Activated B cell treated with CpG ODN at 0.5 μM for 24 hours (primary cell): ENCODE data around the gene ISG15. TPM values are rescaled to one million over a fixed set of nuclear protein-coding genes. Genes with fewer than 3 reads are reported as not detected.
"Not testable (repeated sequence)": the region's sequence is repeated elsewhere in the genome, so short reads cannot be mapped to it uniquely, and the experiment has no call there.

ENCODE experiments used
- ATAC-seq: fragments of 200-7000 bp; cut with Tn5 transposase; one replicate; pipeline ENCODE4 v1.10.0; 2021; ENCODE audit warnings: low read depth, mild to moderate bottlenecking, moderate library complexity
- CTCF ChIA-PET: fragments of 350-600 bp; sonication (Branson Sonifier 250); formaldehyde crosslinking; loops from one replicate; lab custom pipeline; 2021; ENCODE audit warnings: antibody characterized with exemption; lab: Charles Lee
- POLR2A ChIA-PET: fragments of 350-600 bp; sonication (Branson Sonifier 250); formaldehyde crosslinking; loops from one replicate; lab custom pipeline; 2021; ENCODE audit warnings: antibody characterized with exemption; lab: Charles Lee
- DNase-seq: peaks from one replicate; pipeline ENCODE4 v3.0.0; 2022
- H3K27ac Mint-ChIP-seq: one replicate; pipeline ENCODE4 v1.8.0; 2020; ENCODE audit warnings: mixed read lengths
- H3K27me3 Mint-ChIP-seq: one replicate; pipeline ENCODE4 v1.8.0; 2021; ENCODE audit warnings: mixed read lengths
- H3K36me3 Mint-ChIP-seq: one replicate; pipeline ENCODE4 v1.8.0; 2021; ENCODE audit warnings: low read depth, mixed read lengths
- H3K4me1 Mint-ChIP-seq: one replicate; pipeline ENCODE4 v1.8.0; 2021; ENCODE audit warnings: mixed read lengths
- H3K4me3 Mint-ChIP-seq: one replicate; pipeline ENCODE4 v1.8.0; 2020; ENCODE audit warnings: mild to moderate bottlenecking, mixed read lengths
- H3K9me3 Mint-ChIP-seq: one replicate; pipeline ENCODE4 v1.8.0; 2020; ENCODE audit warnings: mixed read lengths
- intact Hi-C: fragments of 100-400 bp; cut with micrococcal nuclease; formaldehyde crosslinking; loops from one replicate; pipeline ENCODE4 v1.15.1; 2024
- total RNA-seq: library from RNA; stranded (reverse); gene quantifications from 2 replicates; pipeline ENCODE4 v1.2.3, GENCODE V29; 2022
- TF ChIP-seq, protein P1 (sequence below): fragments of 200-600 bp; IDR thresholded peaks from one replicate; pipeline ENCODE4 v1.8.0; 2022; ENCODE audit warnings: antibody characterized with exemption, mild to moderate bottlenecking

ISG15 gene
- total RNA-seq, 1 donor from 2014 or later: 25.8 TPM

DNA sequence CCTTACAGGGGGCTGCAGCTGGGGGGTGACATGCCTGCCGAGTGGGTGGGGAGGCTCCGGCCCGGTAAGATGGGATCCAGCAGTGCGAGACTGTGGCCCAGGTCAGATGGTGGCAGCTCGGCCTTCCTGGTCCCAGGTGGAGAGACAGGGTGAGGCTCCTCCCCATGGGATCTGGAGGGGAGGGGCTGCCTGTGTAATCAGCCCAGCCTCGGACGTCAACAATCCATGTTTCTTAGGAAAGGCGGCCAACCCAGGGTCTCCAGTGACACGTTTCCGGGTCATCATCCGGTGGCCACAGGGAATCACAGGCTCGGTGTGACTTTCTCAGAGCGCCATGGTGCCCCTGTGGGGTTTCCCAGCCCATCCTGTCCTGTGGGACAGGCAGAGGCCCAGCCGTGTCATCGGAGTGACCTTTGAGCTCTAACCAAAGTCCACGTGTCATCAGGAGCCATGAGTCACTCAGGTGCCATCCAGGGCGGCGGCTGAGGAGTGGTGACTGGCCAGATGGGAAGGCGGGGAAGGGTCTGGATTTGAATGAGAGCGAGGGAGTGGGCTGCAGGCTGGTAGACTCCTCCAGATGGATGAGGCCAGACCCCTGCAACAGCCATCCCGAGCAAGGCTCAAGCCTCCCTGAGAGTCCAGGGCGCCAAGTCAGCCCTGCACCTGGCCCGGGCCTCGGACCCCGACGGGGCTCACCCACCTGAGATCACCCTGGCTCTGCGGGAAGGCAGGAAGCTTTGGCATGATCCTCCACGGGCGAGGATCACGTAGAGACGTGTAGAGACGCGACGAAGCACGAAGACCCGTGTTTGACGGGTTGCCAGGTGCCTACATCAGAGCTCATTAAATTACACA lies 6.8 kb upstream of the ISG15 start:
- ChIA-PET CTCF (no interaction called here), POLR2A (interaction anchor here (0.6 to 0.7 kb wide), 2 partner anchors 56 to 310 kb away, joined by 3 to 4 read pairs; no protein-coding TSS in a partner anchor)
- Mint-ChIP-seq H3K9me3 (no peaks in the 10 kb centered on the region), H3K4me1 (peaks cover 14% of the 10 kb centered on the region), H3K4me3 (no peak overlapping the region), H3K27me3 (peaks cover 38% of the 10 kb centered on the region), H3K36me3 (no peaks in the 10 kb centered on the region), H3K27ac (no peak overlapping the region)
- intact Hi-C loops: no loop called here
- TF ChIP-seq, protein P1, sequence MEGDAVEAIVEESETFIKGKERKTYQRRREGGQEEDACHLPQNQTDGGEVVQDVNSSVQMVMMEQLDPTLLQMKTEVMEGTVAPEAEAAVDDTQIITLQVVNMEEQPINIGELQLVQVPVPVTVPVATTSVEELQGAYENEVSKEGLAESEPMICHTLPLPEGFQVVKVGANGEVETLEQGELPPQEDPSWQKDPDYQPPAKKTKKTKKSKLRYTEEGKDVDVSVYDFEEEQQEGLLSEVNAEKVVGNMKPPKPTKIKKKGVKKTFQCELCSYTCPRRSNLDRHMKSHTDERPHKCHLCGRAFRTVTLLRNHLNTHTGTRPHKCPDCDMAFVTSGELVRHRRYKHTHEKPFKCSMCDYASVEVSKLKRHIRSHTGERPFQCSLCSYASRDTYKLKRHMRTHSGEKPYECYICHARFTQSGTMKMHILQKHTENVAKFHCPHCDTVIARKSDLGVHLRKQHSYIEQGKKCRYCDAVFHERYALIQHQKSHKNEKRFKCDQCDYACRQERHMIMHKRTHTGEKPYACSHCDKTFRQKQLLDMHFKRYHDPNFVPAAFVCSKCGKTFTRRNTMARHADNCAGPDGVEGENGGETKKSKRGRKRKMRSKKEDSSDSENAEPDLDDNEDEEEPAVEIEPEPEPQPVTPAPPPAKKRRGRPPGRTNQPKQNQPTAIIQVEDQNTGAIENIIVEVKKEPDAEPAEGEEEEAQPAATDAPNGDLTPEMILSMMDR: no peak
- no peak for ATAC-seq
- DNase-seq: no peak

DNA sequence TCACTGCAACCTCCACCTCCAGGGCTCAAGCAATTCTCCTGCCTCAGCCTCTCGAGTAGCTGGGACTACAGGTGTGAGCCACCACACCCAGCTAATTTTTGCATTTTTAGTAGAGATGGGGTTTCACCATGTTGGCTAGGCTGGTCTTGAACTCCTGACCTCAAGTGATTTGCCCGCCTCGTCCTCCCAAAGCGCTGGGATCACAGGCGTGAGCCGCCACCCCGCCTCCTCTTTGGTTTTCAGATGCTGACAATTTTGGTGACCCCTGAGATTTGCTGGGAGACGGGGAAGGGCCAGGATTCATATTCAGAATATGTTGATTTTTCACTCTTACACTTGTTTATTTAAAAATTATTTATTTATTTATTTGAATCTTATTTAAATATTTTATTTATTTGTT lies 3.2 kb upstream of the ISG15 start:
- ATAC-seq, DNase-seq, CTCF ChIA-PET, H3K36me3 Mint-ChIP-seq, H3K27ac Mint-ChIP-seq, H3K9me3 Mint-ChIP-seq, H3K4me3 Mint-ChIP-seq: not testable (repeated sequence)
- POLR2A ChIA-PET: interaction anchor here (0.6 to 1.1 kb wide), 2 partner anchors 14 to 262 kb away, joined by 3 to 11 read pairs; no protein-coding TSS in a partner anchor
- Mint-ChIP-seq H3K4me1 (peaks cover 30% of the 10 kb centered on the region), H3K27me3 (peaks cover 24% of the 10 kb centered on the region)
- intact Hi-C loops: loop anchor here (5.0 kb wide), 1 partner anchor 262 kb away; the partner anchor contains the start of gene UBE2J2

DNA sequence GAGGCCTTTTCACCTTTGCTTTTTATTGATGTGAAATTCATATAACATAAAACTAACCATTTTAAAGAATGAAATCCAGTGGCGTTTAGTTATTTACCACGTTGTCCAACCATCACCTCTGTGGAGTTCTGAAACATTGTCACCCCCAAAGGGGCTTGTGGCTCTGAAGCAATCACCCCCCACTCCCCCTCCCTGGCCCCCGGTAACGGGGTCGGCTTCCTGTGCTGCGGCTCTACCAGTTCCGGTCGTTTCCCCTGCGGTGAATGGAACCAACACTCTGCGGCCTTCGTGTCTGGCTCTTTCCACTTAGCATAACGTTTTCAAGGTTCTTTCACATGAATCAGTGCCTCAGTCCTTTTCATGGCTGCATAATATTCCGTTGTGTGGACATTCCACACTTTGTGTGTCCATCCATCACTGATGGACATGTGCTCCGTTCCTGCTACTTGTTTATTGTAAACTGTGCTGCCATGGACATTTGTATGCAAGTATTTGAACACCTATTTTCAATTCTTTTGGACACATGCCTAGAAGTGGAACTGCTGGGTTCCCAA lies 1.8 kb upstream of the ISG15 start:
- H3K4me3 Mint-ChIP-seq: no peak overlapping the region
- peaks cover 28% of the 10 kb centered on the region for H3K4me1 Mint-ChIP-seq
- H3K27ac Mint-ChIP-seq: no peak overlapping the region
- ChIA-PET POLR2A (no interaction called here), CTCF (no interaction called here)
- H3K27me3 Mint-ChIP-seq: peaks cover 16% of the 10 kb centered on the region
- H3K36me3 Mint-ChIP-seq: peaks cover 7% of the 10 kb centered on the region
- DNase-seq (no peak), ATAC-seq (no peak)
- TF ChIP-seq, protein P1: no peak
- H3K9me3 Mint-ChIP-seq: no peaks in the 10 kb centered on the region
- intact Hi-C loops: loop anchor here (5.0 kb wide), 1 partner anchor 261 kb away; the partner anchor contains the start of gene UBE2J2

DNA sequence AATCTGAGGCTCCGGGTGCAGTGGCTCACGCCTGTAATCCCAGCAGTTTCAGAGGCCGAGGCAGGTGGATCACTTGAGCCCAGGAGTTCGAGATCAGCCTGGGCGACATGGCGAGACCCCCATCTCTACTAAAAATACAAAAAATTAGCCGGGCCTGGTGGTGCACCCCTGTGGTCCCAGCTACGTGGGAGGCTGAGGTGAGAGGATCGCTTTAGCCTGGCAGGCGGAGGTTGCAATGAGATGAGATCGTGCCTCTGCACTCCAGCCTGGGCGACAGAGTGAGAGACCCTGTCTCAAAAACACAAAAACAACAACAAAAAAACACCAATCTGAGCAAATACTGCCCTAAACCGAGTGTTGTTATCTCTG lies 577 bp upstream of the ISG15 start:
- not testable (repeated sequence) for H3K36me3 Mint-ChIP-seq, H3K9me3 Mint-ChIP-seq, H3K27me3 Mint-ChIP-seq, DNase-seq
- Mint-ChIP-seq H3K4me1 (peaks cover 30% of the 10 kb centered on the region), H3K4me3 (peak overlapping the region; percentile 98), H3K27ac (peak overlapping the region; percentile 97)
- intact Hi-C loops: loop anchor here (1.0 to 5.0 kb wide), 3 partner anchors 10 to 260 kb away; partner anchors contain the start of gene UBE2J2
- CTCF ChIA-PET: interaction anchor here (0.9 to 1.5 kb wide), 3 partner anchors 29 to 279 kb away, joined by 3 to 6 read pairs (median 4); no protein-coding TSS in a partner anchor
- POLR2A ChIA-PET: interaction anchor here (0.6 to 2.2 kb wide), 12 partner anchors 9 to 595 kb away, joined by 3 to 20 read pairs (median 5); no protein-coding TSS in a partner anchor
- peak; percentile 1 for ATAC-seq

DNA sequence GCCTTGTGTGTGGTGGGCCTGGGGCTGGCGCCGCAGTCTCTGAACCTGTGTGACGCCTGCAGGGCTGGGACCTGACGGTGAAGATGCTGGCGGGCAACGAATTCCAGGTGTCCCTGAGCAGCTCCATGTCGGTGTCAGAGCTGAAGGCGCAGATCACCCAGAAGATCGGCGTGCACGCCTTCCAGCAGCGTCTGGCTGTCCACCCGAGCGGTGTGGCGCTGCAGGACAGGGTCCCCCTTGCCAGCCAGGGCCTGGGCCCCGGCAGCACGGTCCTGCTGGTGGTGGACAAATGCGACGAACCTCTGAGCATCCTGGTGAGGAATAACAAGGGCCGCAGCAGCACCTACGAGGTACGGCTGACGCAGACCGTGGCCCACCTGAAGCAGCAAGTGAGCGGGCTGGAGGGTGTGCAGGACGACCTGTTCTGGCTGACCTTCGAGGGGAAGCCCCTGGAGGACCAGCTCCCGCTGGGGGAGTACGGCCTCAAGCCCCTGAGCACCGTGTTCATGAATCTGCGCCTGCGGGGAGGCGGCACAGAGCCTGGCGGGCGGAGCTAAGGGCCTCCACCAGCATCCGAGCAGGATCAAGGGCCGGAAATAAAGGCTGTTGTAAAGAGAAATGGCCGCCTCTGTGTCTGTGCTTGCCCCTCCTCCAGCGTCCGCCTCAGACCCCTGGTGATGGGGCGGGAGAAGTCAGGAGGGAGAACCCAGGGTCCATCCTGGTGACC lies 788 bp downstream of the ISG15 start:
- intact Hi-C loops: loop anchor here (1.0 to 5.0 kb wide), 3 partner anchors 12 to 258 kb away; partner anchors contain the start of gene UBE2J2
- Mint-ChIP-seq H3K4me1 (peaks cover 30% of the 10 kb centered on the region), H3K9me3 (no peaks in the 10 kb centered on the region), H3K4me3 (peak overlapping the region; percentile 98), H3K36me3 (peaks cover 7% of the 10 kb centered on the region), H3K27me3 (peaks cover 2% of the 10 kb centered on the region), H3K27ac (peak overlapping the region; percentile 97)
- TF ChIP-seq, protein P1: no peak
- CTCF ChIA-PET: interaction anchor here (1.0 to 2.5 kb wide), 6 partner anchors 12 to 278 kb away, joined by 3 to 14 read pairs (median 4); no protein-coding TSS in a partner anchor
- POLR2A ChIA-PET: interaction anchor here (0.6 to 2.2 kb wide), 12 partner anchors 8 to 361 kb away, joined by 3 to 20 read pairs (median 4); partner anchors contain the start of gene AURKAIP1
- DNase-seq: no peak
- no peak for ATAC-seq
